Uterus (tissue), 4 donors: ENCODE measurements around the gene RAD51B. TPM values are rescaled to one million over a fixed set of nuclear protein-coding genes. Genes with fewer than 3 reads are reported as not detected.

Source experiments
- DNase-seq, 2 donors: peaks; one replicate each; pipeline ENCODE4 v3.0.0-alpha.2; 2019 to 2020
- H3K27ac ChIP-seq, 2 donors: fragments of 200-600 bp; sonication (generic); 1 replicate in 1 of 2; 2 replicates in 1 of 2; pipeline ENCODE4 v1.5.1; 2016 to 2018
- H3K27me3 ChIP-seq, 2 donors: fragments of 200-600 bp; sonication (generic); one replicate each; pipeline ENCODE4 v1.5.1; 2018 to 2019; ENCODE audit warnings: control low read depth in 1 of 2
- H3K36me3 ChIP-seq, 2 donors: fragments of 200-600 bp; sonication (generic); one replicate each; pipeline ENCODE4 v1.5.1; 2019; ENCODE audit warnings: control low read depth in 1 of 2
- H3K4me1 ChIP-seq, 2 donors: fragments of 200-600 bp; sonication (generic); one replicate each; pipeline ENCODE4 v1.5.1; 2018 to 2019; ENCODE audit warnings: control low read depth in 1 of 2
- H3K4me3 ChIP-seq, 2 donors: fragments of 200-600 bp; sonication (generic); 1 replicate in 1 of 2; 2 replicates in 1 of 2; pipeline ENCODE4 v1.5.1; 2018 to 2019; ENCODE audit warnings: mild to moderate bottlenecking in 1 of 2
- H3K9me3 ChIP-seq, 2 donors: fragments of 200-600 bp; sonication (generic); one replicate each; pipeline ENCODE4 v1.5.1; 2019; ENCODE audit warnings: control low read depth in 1 of 2
- POLR2A ChIP-seq, 2 donors: fragments of 450-650 bp; IDR thresholded peaks; one replicate each; pipeline ENCODE4 v1.6.1; 2016; ENCODE audit warnings: antibody characterized with exemption in 2 of 2, mild to moderate bottlenecking in 1 of 2, moderate library complexity in 1 of 2
- intact Hi-C: fragments of 100-400 bp; cut with DNase I; formaldehyde crosslinking; loops from one replicate; pipeline ENCODE4 v1.15.1; 2023; ENCODE audit warnings: low total_unique reads
- total RNA-seq, 4 donors: library from RNA; depleted of rRNA in 3 of 4; stranded (reverse); fragments of >200 nt in 3 of 4; gene quantifications; one replicate each; pipeline versions ENCODE4 v1.1.0 to v1.2.4, GENCODE V29; 2014 to 2023
- TF ChIP-seq, protein P1 (sequence below), 4 experiments: fragments of 200-600 bp in 2 of 4; fragments of 450-650 bp in 2 of 4; sonication (generic) in 2 of 4; IDR thresholded peaks; one replicate each; pipeline ENCODE4 v1.5.1; 2016 to 2019; ENCODE audit warnings: antibody characterized with exemption in 4 of 4, mild to moderate bottlenecking in 2 of 4, moderate library complexity in 1 of 4
- donor health status: DM: yes; HTN: yes; CAD: no.

RAD51B gene
- total RNA-seq, 4 donors from 2014 or later: 29.5 to 100.0 (median 70.3) TPM

- Histone ChIP-seq H3K27me3 (no peaks in the 10 kb centered on the region), H3K4me1 (peaks cover 7 to 24% of the 10 kb centered on the region in 2 donors), H3K4me3 (no peak overlapping the region), H3K9me3 (no peaks in the 10 kb centered on the region), H3K36me3 (no peaks in the 10 kb centered on the region), H3K27ac (peak overlapping the region; percentile 78 to 84)
- intact Hi-C loops: no loop called here
- no peak for TF ChIP-seq POLR2A (IDR thresholded peaks at IDR 0.05)
- no peak for DNase-seq
These were observed 580.4 kb downstream of the RAD51B start for GRCh38 chr14:68399971-68400370.

- no peak for TF ChIP-seq POLR2A (IDR thresholded peaks at IDR 0.05)
- TF ChIP-seq, protein P1, sequence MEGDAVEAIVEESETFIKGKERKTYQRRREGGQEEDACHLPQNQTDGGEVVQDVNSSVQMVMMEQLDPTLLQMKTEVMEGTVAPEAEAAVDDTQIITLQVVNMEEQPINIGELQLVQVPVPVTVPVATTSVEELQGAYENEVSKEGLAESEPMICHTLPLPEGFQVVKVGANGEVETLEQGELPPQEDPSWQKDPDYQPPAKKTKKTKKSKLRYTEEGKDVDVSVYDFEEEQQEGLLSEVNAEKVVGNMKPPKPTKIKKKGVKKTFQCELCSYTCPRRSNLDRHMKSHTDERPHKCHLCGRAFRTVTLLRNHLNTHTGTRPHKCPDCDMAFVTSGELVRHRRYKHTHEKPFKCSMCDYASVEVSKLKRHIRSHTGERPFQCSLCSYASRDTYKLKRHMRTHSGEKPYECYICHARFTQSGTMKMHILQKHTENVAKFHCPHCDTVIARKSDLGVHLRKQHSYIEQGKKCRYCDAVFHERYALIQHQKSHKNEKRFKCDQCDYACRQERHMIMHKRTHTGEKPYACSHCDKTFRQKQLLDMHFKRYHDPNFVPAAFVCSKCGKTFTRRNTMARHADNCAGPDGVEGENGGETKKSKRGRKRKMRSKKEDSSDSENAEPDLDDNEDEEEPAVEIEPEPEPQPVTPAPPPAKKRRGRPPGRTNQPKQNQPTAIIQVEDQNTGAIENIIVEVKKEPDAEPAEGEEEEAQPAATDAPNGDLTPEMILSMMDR (IDR thresholded peaks at IDR 0.05): no peak
- Histone ChIP-seq H3K4me1 (peaks cover 7 to 17% of the 10 kb centered on the region in 2 donors), H3K27me3 (no peaks in the 10 kb centered on the region), H3K4me3 (no peak overlapping the region), H3K9me3 (no peaks in the 10 kb centered on the region), H3K27ac (peak overlapping the region; percentile 78 to 84), H3K36me3 (no peaks in the 10 kb centered on the region)
- DNase-seq: no peak
- intact Hi-C loops: no loop called here
These were observed 581.7 kb downstream of the RAD51B start for GRCh38 chr14:68401317-68401716.

DNA sequence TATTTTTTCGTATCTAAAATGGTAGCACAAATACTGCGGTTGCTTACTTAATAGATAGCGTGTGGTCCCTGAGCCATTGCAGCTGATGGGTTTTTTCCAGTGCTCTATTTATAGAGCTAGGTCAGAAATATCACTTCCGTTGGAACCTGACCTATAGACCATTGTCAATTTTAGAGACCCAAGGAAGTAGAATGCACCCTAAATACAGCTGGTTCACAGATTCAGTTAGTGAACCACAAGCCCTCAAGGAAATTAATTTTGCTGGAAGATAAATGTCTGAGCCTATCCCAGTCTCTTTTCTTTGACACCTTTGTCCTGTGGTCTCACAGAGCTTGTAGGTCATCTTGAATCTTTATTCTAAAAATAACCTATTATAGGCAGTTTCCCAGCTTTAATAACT, 582.3 kb downstream of the RAD51B start:
- H3K9me3 ChIP-seq: no peaks in the 10 kb centered on the region
- no peaks in the 10 kb centered on the region for H3K27me3 ChIP-seq
- no peaks in the 10 kb centered on the region for H3K36me3 ChIP-seq
- peaks cover 7 to 17% of the 10 kb centered on the region in 2 donors for H3K4me1 ChIP-seq
- TF ChIP-seq, protein P1 (IDR thresholded peaks at IDR 0.05): no peak
- H3K27ac ChIP-seq: peak overlapping the region; percentile 78 to 84
- intact Hi-C loops: no loop called here
- DNase-seq: no peak
- H3K4me3 ChIP-seq: no peak overlapping the region

- peaks cover 7 to 17% of the 10 kb centered on the region in 2 donors for H3K4me1 ChIP-seq
- H3K36me3 ChIP-seq: no peaks in the 10 kb centered on the region
- no peaks in the 10 kb centered on the region for H3K9me3 ChIP-seq
- TF ChIP-seq, protein P1 (IDR thresholded peaks at IDR 0.05): no peak
- no peak for TF ChIP-seq POLR2A (IDR thresholded peaks at IDR 0.05)
- no peak for DNase-seq
- H3K27ac ChIP-seq: peak overlapping the region; percentile 78 to 84
- no peak overlapping the region for H3K4me3 ChIP-seq
- no peaks in the 10 kb centered on the region for H3K27me3 ChIP-seq
- intact Hi-C loops: no loop called here
These were observed 583.0 kb downstream of the RAD51B start for GRCh38 chr14:68402525-68403101.

- no peak for TF ChIP-seq POLR2A (IDR thresholded peaks at IDR 0.05)
- TF ChIP-seq, protein P1 (IDR thresholded peaks at IDR 0.05): no peak
- Histone ChIP-seq H3K36me3 (no peaks in the 10 kb centered on the region), H3K9me3 (no peaks in the 10 kb centered on the region), H3K27ac (peak overlapping the region; percentile 78 to 84), H3K4me1 (peaks cover 0 to 17% of the 10 kb centered on the region in 2 donors), H3K4me3 (no peak overlapping the region), H3K27me3 (no peaks in the 10 kb centered on the region)
- peak in 1 of 2 donors; percentile 59 for DNase-seq
- intact Hi-C loops: no loop called here
These were observed 583.9 kb downstream of the RAD51B start for GRCh38 chr14:68403191-68404145.
